Left lobe of liver (tissue), 2 donors: Measurements from ENCODE around the gene DHX34. TPM values are rescaled to one million over a fixed set of nuclear protein-coding genes. Genes with fewer than 3 reads are reported as not detected.
"Not testable (repeated sequence)": the region's sequence is repeated elsewhere in the genome, so short reads cannot be mapped to it uniquely, and the experiment has no call there.

Experiments used
- ATAC-seq: fragments of 200-7000 bp; cut with Tn5 transposase; one replicate; pipeline ENCODE4 v1.9.1; 2020; ENCODE audit warnings: mild to moderate bottlenecking, moderate library complexity
- DNase-seq: peaks from one replicate; pipeline ENCODE4 v3.0.0-alpha.2; 2020; ENCODE audit warnings: low spot score
- total RNA-seq: library from RNA; stranded (reverse); gene quantifications from one replicate; pipeline ENCODE4 v1.2.1, GENCODE V29; 2021
- donor health status: DM: no; HTN: no; CAD: no; lungs with moderate emphysema.
- donor health status: DM: no; HTN: yes; CAD: no.

Gene DHX34
- total RNA-seq, 1 donor from 2014 or later = 5.9 TPM

- no peak for DNase-seq
- ATAC-seq = no peak
Measured at GRCh38 chr19:47358936-47359335, 9.8 kb downstream of the DHX34 start.

DNA sequence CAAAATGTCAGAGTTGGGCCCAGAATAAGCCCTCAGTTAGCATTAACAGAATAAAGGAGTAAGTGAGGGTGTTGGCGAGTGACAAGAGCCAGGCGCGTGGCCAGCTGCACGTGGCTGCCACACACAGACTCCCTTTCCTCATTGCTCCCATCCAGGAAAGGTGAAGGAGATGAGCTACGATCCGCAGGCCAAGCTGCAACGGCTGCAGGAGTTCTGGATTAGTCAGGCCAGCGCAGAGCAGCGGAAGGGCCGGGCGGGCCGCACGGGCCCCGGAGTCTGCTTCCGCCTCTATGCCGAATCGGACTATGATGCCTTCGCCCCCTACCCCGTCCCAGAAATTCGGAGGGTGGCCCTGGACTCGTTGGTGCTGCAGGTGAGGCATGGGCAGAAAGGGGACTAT, 13.2 kb downstream of the DHX34 start:
- no peak for ATAC-seq

DNA sequence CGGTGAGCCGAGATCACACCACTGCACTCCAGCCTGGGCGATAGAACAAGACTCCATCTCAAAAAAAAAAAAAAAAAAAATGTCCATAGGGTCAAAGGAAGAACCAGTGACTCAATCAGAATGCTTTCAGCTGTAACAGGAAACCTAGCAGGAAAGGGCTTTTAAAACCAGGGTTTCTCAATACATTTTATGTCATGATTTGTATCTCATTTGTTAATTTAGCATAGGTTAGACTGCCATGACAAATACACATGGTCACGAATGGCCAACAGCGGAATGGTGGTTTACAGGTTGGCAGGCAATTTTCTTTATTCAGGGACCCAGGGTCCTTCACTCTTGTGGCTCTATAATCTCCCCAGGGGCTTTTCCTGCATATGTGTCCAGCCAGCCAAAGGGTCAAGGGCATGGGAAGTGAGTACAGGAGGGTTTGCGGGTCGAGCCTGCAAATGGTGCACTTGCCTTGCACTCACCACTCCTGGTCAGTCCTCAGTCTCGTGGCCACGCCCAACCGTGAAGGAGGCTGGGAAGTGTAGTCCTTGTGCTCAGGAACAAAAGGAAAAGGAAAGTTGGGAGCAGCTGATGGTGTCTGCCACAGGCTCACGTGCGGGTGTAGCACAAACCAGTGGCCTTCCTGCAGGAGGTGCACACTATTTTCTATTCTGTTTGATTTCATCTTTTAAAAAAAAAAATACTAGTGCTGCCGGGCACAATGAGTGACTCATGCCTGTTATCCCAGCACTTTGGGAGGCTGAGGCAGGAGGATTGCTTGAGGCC, 14.8 kb downstream of the DHX34 start:
- no peak for DNase-seq
- ATAC-seq = peak; percentile 47

More for the DNA sequence above, 13.2 kb downstream of the DHX34 start:
- no peak for DNase-seq

GRCh38 chr19:47365455-47365854, 16.3 kb downstream of the DHX34 start:
- not testable (repeated sequence) for DNase-seq, ATAC-seq

- DNase-seq (no peak), ATAC-seq (no peak)
Measured at GRCh38 chr19:47370045-47370611, 21.0 kb downstream of the DHX34 start.

DNA sequence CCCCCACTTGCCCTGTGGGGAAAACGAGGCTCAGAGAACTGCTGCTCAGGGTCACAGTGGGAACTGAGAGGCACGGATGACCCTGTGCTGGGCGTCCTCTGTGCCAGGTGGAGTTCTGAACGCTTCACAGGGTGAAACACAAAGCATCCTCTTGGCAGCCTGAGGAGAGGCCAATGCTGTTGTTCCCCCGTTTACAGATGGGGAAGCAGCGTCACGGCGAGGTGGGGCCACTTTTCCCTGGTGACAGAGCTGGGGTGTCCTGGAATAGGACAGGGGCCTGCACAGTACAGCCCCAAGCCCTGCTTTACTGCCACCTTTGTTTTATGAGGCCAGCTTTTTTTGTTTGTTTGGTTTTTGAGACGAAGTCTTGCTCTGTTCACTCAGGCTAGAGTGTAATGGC, 22.1 kb downstream of the DHX34 start:
- DNase-seq = no peak
- ATAC-seq = no peak

- ATAC-seq (no peak), DNase-seq (no peak)
Measured at GRCh38 chr19:47372603-47373002, 23.5 kb downstream of the DHX34 start.

GRCh38 chr19:47373246-47374240, 24.4 kb downstream of the DHX34 start:
- no peak for ATAC-seq
- DNase-seq = no peak

DNA sequence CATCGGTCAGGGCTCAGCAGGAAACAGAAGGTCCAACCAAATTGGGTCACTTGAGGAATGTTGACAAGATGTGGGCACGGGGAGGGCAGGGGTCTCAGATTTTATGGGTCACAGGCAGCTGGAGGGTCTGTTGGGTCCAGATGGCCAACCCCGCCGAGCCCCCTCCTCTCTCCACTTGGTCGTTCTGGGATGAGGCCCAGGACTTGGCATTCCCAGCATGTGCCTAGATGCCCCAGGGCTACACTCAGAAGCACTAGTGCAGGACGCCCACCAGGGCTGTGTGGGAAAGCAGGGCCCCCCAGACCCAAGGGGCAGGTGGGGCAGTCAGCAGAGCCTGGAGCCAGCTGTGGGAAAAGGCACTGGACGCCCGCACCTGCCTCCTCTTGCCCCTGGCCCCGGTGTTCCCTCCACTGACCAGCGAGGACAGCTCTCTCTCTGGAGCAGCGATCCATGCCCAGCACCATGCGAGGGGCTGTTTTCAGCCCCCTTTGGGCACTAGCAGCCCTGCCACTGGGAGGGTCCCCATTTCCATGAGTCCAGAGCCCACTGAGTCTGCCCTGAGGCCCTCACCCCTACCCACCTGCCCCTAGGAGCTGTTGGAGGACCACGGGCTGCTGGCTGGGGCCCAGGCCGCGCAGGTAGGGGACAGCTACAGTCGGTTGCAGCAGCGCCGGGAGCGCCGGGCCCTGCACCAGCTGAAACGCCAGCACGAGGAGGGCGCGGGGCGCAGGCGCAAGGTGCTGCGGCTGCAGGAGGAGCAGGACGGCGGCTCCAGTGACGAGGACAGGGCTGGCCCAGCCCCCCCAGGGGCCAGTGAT, 26.0 kb downstream of the DHX34 start:
- ATAC-seq = no peak
- DNase-seq = no peak

GRCh38 chr19:47375694-47376588, 26.8 kb downstream of the DHX34 start:
- ATAC-seq (no peak), DNase-seq (no peak)

DNA sequence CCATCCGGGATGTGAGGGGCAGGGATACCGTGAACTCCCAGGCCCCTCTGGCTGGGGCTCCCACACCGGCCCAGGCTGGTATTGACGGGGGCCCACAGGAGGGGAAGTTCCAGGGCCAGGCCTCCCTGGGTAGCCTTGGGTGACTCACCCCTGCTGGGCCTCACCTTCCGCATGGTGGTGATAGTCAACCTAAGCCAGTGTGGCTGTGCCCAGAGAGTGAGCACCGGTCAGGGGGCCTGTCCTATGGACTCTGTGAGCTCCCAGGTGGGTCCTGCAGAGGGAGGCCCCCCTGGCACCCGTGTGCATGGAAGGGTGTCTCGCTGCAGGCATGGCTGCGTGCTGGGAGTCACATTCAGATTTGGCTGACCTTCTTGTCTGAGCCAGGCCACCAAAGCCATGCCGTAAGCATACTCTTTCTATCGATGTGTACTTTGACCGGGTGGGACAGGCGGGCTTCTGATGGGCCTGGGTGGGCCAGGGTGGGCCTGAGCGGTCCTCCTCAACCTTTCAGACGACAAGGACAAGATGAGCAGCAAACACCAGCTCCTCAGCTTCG, 27.6 kb downstream of the DHX34 start:
- peak; percentile 70 for ATAC-seq

DNA sequence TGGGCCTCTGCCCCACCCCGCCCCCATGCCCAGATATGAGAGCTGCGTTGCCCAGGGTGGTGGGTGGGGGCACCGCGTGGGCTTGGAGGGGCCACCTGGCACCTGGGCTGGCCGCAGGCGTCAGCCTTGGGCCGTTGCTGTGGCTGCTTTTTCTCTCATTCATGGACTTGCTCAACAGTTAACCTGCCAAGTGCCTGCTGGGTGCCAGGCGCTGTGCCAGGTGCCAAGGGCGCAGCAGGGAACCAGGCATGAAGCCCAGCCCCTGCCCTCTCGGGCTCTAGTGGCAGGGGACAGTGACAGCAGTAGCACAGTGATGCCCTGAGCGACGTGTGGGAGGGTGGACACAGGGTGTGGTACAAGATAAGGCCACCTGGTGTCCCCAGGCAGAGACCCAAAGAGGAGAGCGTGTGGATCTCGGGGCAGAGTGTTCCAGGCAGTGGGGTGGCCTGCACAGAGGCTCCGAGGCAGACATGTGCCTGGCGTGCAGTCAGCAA, 28.1 kb downstream of the DHX34 start:
- DNase-seq (peak; percentile 93), ATAC-seq (peak; percentile 88)

More for the DNA sequence above, 27.6 kb downstream of the DHX34 start:
- DNase-seq = peak; percentile 67

DNA sequence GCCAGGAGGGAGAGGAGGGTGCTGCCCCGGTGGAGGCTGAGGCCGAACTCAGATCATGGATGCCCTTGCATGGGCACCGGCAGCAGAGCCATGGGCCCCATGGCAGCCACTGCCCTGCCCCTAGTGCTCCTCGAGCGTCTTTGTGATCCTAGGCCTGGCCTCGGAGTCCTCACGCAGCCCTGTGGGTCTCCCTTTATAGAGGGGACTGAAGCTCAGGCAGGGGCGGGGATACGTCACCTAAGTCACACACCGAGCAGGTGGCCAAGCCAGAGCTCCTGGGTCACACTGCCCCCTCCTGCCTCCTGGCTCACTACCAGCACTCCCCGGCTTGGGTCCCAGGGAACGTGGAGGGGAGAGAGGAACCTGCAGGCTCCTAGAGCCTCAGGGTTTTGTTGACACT, 28.7 kb downstream of the DHX34 start:
- ATAC-seq = no peak
- no peak for DNase-seq

- no peak for ATAC-seq
Measured at GRCh38 chr19:47378246-47378645, 29.1 kb downstream of the DHX34 start.

GRCh38 chr19:47379381-47379938, 30.3 kb downstream of the DHX34 start:
- DNase-seq = no peak
- no peak for ATAC-seq

More at GRCh38 chr19:47378246-47378645, 29.1 kb downstream of the DHX34 start:
- no peak for DNase-seq

- DNase-seq = no peak
- no peak for ATAC-seq
Measured at GRCh38 chr19:47380559-47380958, 31.4 kb downstream of the DHX34 start.

- DNase-seq (no peak), ATAC-seq (no peak)
Measured at GRCh38 chr19:47381121-47381520, 32.0 kb downstream of the DHX34 start.

- ATAC-seq = no peak
Measured at GRCh38 chr19:47381653-47382279, 32.7 kb downstream of the DHX34 start.

More at GRCh38 chr19:47381653-47382279, 32.7 kb downstream of the DHX34 start:
- DNase-seq = no peak
